Measurements from ENCODE around the gene CCDC92.

The CCDC92 gene

DNA sequence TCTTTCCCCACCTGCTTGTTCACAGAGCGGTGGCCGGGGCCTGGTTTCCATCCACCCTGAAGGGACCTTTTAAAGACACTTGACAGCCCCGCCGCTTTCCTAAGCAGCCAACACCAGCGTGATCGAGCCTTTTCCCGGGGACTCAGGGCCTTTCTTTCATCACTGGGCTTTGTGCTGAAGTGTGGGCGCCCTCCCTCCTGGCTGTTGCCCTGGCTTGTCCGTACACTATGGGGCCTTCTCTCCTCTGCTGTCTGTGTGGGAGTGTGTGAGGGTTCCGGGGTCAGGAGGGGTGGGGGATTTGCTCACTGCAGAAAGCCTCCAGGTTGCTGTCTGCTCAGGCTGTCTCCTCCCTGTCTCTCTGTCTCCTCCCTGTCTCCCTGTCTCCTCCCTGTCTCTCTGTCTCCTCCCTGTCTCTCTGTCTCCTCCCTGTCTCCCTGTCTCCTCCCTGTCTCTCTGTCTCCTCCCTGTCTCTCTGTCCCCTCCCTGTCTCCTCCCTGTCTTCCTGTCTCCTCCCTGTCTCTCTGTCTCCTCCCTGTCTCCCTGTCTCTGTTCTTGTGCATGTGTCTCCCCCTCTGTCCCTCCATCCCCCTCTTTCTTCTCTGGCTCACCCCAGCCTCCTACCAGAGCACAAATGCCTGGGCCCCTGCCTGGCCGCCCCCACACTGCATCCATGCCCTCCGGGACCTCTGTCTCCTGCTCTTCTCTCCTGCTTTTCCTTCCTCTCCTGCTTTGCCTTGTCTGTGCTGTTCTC, 64.7 kb downstream of the CCDC92 start:
- DNase-seq = no peak

DNA sequence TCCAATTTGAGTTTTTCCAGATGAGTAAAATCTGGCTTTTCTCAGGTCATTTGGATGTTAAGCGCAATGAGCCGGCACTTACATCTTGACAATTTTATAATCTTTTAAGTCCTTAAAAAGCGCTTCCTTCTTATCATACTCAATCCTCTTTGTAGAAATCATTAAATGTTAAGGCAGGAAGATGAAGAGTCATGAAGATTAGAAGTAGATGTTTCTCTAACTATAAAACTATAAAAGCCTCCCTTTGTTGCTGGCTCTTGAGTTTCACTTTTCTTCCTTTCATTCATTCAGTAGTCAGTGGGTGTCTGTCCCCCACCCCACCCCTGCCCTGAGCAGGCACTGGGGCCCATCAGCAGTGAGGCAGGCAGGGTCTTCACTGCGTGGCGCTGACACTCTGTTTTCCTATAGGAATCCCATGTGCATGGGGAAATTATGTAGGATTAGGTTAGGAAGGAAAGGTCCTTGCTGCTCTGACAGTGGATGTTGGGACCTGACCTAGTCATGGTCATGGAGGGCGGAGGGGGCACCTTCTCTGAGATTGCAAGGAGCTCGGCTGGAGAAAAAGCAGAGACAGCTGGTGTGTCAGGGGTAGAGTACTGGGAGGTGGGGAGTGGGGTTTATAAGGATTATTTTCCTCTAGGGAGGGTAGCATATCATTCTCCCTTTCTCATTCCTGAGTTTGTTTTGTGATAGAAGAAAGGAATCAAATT, 65.8 kb downstream of the CCDC92 start:
- no peak for DNase-seq

DNA sequence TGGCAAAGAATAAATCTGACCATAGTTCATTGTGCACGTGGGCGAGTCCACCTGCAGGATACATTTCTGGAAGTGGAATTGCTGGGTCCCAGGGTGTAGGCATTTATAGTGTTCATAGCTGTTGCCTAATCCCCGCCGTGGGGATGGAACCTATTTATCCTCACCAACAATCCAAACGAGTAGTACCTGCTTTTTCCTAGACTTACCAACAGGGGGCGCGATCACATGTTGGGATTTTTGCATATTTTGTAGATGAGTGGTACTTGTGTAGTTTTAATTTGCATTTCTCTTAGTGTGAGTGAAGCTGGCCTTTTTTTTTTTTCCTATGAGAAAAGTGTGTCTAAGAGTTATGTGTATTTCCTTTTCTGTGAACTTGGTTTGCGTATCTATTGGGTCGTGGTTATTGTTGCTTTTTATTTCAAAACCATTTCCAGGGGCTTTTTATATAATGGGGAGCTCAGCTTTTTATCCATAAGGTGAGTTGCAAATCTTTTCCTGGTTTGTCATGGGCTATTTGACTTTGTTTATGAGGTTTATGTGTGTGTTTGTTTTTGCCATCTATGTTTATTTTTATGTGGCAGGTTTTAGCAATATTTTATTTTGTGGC, 67.2 kb downstream of the CCDC92 start:
- peak; percentile 11 to 57 (median 35) for DNase-seq

DNA sequence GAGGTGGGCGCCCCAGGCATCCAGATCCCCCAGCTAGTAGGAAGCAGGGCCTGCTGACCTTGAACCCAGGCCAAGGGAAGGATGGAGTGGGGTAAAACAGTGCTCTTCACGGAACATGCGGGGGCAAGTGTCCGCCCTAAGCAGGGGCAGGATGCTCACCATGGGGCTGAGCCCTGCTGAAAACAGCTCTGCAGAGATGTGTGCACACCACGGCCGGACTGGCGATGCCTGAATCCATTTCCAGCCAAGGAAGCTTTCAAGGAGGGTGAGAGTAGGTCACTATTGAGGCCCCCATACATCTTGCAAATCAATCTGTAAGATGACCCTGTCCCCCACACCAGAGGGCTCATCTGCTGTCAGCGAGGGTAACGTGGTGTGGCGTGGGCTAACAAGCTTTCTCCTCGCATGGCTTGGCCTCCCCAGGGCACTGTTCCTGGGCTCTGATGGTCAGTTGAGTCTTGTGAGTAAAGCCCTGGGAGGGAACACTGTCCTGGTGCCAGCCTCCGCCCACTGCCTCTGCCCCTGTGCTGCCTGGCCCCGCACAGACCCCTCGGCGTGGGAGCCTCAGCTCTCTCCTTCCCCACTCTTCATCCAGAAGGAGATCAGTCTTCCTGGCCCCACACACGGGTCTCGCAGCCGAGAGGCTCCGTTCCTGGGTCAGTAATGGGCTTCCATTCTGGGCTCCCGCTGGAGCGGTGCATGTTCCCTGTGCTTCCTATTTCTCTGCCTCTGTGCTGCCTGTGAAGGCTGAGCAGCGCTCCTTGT, 69.1 kb downstream of the CCDC92 start:
- no peak for DNase-seq

DNA sequence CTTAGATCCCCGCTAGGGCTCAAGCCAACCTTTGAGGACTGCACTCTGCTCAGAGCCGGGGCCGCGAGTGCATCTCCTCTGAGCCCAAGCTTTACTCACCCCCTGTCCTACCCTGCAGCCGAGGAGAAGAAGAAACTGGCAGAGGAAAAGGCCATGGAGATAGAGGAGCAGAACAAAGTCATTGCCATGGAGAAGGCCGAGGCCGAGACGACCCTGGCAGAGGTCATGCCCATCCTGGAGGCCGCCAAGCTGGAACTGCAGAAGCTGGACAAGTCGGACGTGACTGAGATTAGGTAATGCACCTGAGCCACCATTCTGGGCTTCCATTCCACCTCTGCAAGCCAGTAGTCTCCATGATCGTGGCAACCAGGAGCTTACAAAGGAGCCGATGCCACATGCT, 69.8 kb downstream of the CCDC92 start:
- DNase-seq = no peak

DNA sequence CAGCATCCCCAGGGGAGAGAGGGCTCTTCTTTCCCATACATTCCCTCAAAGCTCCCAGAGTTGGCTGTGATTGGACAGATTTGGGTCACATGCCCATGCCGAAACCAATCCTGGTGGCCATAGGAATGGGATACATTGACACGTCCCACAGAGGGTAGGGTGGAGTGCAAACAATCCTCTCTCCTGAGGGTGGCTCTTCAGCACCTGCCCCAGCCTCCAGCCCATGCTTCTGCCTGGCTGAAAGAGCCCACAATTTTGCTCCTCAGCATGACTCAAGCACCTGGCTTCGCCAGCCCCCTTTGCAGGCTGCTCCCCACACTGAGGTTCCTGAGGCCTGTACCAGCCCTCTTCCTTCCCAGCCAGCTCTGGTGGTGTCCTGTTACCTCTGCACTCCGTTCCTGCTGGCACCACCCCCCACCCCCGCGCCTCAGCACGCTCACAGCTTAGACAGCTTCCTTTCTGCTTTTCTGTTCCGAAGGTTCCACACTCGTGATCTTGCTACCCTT, 71.7 kb downstream of the CCDC92 start:
- no peak for DNase-seq

DNA sequence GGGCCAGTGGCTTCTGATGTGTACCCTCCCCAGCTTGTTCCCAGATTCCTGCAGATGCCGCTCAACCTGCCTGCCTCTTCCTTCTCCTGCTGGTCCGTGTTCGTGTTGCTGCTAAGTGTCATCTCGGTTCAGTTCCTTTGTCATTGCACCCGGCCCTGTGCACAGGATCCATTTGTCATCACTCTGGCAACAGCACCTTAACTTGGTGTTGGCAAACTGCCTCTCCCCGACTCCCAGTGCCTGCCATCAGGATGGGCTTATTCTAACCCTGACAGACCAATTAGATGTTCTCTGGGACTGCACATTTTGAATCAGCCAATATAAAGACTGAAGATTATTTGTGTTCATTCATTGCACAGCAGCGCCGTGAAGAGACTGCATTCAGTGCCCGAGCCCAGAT, 73.3 kb downstream of the CCDC92 start:
- DNase-seq = no peak

DNA sequence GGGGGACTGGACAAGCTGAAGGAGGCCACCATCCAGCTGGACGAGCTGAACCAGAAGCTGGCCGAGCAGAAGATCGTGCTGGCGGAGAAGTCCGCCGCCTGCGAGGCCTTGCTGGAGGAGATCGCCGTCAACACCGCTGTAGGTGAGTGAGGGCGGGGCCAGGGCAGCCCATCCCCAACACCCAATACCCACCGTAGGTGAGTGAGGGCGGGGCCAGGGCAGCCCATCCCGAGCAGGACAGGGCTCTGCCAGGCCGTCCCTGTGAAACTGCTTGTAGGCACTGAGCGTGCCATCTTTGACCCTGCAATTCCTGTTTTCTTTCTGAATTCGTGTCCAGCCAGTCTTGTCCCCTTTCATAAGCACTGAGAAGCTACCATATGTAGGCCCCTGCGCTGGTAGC, 74.0 kb downstream of the CCDC92 start:
- no peak for DNase-seq

DNA sequence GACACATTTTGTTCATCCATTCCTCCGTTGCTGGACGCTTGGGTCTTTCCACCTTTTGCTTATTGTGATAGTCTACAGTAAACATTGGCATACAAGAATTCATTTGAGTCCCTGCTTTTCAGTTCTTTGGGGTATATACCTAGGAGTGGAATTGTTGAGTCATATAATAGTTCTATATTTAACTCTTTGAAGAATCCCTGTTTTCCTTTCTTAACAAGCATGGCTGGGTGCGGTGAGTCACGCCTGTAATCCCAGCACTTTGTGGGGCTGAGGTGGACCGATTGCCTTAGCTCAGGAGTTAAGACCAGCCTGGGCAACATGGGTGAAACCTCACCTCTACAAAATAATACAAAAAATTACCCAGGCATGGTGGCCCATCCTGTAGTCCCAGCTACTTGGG, 75.4 kb downstream of the CCDC92 start:
- no peak for DNase-seq

DNA sequence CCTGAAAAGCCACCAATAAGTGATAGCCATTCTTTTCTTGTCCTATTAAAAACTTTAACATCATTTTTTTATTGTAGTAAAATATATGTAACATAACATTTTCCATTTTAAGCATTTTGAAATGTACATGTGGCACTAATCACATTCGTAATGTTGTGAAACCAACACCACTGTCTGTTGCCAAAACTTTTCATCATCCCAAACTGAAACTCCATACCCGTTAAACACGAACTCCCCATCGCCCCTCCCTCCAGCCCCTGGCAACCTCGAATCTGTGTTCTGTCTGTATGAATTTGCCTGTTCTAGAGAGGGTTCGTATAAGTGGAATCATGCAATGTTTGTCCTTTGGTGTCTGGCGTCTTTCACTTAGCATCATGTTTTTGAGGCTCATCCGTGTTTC, 75.9 kb downstream of the CCDC92 start:
- DNase-seq = no peak

DNA sequence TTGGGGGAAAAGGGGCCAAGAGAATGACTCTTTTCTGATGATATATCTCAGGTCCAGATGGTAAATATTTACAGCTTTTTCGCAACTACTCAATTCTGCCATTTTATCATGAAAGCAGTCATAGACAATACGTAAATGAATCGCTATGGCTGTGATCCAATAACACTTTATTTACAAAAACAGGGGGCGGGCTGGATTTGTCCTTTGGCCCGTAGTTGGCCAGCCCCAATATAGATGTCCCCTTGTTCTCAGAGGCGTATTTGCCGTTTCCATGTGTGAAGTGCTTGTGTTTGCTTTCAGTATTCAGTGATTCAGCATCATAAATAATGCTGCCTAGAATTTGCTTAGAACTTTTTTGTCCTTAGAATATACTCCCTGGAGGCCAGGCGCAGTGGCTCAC, 77.2 kb downstream of the CCDC92 start:
- no peak for DNase-seq

DNA sequence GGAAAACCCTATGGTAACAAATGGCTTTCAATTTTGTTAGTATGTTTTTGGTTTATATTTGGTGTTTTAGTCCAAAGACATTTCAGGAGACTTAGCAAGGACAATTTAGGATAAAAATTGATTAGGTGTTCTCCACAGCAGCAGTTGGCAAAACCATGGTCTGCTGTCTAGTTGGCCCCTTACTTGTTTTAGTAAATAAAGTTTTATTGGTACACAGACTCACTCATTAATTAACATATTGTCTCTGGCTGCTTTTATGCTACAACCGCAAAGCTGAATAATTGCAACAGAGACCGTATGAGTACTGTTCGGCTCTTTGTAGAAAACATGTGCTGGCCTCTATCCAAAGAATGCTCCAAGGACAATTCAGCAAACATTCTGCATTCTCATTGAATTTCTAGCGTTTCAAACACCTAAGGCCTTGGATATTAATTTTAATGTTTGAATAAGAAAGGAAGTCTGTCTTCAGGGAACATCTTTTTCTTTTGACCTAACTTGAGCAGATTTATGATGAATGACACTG, 77.7 kb downstream of the CCDC92 start:
- no peak for DNase-seq

DNA sequence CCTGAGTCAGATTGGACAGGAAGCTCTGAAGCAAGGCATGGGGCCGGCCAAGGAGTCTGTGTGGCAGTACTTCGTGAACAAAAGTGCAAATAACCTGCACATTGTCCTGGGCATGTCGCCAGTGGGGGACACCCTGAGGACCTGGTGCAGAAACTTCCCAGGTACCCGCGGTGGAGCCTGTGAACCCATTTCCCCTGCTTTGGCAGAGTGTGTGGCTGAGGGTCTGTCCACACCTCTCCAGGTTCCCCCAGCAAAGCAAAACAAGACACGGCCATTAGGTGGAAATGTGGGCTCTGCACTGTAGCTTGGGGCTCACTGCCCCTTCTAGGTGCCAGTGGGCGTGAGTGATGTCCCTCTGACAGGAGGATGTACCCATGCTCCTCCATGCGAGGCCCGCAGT, 79.4 kb downstream of the CCDC92 start:
- no peak for DNase-seq

DNA sequence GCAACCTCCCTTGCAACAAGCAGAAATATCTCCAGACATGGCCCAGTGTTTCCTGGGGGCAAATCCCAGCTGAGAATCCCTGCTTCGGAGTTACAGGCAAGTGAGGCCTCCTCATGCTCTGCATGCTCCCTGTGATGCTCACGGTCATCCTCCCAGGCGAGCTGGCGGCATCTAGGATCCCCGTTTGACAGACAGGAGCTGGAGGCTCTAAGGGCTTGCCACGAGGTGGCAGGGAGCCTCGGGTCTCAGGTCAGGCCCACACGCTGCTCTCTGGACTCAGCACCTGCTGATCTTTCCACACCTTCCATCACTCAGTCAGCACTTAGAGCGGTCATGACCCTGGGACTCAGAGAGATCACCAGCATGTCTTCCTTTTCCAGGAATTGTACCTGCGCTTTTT, 79.8 kb downstream of the CCDC92 start:
- DNase-seq = no peak

DNA sequence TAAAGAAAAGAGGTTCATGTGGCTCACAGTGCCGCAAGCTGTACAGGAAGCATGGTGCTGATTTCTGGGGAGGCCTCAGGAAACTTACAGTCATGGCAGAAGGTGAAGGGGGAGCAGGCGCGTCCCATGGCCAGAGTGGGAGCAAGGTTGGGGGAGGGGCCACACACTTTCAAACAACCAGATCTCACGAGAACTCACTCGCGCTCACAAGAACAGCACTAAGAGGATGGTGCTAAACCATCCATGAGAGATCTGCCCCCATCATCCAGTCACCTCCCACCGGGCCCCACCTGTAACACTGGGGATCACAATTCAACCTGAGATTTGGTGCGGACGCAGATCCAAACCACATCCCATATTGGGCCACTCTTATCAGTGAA, 80.5 kb downstream of the CCDC92 start:
- DNase-seq = no peak

DNA sequence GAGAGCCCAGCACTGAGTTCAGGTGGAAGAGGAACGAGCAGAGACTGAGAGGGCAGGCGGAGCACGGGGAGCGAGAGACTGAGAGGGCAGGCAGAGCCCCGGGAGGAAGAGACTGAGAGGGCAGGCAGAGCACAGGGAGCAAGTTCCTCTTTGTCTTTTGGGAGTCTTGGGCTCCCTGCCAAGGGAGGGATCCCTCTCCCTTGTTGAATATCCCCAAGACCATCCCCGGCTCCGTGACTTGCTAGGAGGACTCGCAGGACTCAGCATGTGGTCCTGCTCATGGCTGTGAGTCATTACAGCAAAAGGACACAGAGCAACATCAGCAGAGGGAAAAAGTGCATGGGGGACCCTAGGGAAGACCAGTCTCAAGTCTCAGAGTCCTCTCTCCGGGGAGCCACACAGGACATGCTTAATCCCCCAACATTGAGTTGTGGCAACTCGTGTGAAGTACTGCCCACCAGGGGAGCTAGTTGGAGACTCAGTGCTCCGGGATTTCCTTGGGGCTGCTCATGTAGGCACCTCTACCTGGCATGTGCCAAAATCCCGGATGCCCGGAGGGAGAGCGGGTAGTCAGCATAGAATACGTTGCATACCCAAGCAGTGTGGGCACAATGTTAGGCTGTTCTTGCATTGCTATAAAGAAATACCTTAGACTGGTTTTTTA, 81.0 kb downstream of the CCDC92 start:
- no peak for DNase-seq

DNA sequence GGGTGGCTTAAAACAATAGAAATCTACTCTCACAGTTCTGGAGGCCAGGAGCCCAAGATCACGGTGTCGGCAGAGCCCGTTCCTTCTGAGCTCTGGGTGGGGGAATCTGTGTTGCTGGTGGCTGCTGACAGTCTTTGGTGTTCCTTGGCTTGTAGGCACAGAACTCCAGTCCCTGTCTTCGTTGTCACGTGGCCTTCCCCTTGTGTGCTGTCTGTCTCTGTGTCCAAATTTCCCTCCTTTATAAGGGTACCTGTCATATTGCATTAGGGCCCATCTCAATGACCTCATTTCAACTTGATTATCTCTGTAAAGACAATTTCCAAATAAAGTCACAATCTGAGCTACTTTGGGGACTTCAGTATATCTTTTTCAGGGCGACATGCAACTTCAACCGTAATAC, 81.6 kb downstream of the CCDC92 start:
- no peak for DNase-seq

DNA sequence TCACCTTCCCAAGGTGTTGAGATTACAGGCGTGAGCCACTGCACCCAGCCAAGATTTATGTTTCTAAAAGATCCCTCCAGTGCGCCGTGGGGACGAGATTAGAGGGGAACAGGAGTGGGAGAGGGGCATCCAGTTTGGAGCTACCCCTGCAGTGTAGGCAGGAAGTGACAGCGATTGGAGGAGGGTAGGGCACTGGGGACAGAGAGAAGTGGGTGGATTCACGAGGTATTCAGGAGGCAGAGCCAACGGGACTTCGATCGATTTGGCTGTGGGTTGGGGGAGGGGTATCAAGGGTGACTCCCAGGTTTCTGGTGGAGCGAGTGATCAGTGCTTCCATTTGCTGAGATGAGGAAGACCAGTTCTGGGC, 82.1 kb downstream of the CCDC92 start:
- DNase-seq = no peak

DNA sequence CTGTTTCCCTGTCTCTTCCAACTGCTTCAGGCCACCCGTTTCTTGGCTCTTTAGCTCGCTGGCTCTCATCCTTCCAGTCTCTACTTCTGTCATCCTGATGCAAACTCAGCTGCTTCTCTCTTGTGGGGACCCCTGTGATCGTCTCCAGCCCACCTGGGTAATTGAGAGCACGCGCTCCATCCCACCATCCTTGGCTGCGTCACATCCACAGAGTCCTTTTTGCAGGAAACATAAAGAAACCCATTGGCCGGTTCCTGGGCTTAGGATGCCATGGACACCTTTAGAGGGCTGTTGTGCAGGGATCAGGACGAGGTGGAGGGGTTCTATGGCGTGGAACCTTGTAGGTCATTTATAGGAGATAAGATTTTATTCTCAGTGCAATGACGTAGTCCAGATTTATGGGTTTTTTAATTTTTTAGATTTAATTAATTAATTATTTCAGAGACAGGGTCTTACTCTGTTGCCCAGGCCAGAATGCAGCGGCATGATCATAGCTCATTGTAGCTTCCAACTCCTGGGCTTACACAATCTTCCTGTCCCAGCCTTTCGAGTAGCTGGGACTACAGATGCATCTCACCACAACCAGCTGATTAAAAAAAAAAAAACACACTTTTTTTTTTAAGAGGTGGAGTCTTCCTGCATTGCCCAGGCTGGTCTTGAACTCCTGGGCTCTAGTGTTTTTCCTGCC, 82.6 kb downstream of the CCDC92 start:
- DNase-seq = no peak

DNA sequence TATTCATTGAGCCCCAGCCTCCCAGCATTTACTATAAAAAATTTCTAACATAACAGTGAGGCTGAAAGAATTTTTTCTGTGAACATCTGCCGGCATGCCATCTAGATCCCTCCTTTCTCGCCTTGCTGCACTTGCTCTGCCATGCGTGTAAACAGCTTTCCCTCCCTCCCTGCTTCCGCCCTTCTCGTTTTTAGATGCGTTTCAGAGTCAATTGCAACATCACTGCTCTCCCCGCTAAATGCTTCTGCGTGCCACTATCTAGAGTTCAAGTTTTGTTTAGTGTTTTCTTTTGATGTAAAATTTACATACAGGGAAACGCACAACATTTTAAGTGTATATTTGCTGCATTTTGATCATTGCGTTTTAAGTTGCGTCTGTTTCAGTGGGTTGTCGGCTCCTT, 83.6 kb downstream of the CCDC92 start:
- no peak for DNase-seq

DNA sequence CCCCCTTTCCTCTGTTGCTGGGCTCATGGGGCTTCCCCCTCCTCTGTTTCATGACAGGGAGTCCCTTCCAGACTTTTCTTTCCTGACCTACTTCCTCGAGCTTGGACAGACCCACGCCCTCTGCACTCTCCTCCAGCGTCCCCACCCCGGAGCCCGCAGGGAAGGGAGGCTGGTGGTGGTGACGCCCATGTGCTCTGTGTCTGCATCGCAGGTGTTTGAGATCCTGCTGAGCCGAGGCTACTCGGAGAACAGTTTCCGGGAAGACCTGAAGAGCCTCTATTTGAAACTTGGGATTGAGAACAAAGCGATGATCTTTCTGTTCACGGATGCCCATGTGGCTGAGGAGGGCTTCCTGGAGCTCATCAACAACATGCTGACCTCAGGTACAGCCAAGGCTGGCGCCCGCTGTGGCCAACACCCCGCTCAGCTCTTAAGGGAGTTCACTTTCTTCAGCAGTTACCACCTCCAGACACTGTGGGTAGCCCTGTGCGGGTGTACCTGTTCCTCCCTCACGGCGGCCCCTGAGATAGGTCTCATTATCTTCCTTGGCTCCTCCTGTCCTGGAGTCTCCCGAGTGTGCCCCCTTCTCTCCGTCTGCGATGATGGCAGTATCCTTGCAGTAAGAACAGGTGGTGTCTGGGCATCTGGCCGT, 85.6 kb downstream of the CCDC92 start:
- DNase-seq = no peak

DNA sequence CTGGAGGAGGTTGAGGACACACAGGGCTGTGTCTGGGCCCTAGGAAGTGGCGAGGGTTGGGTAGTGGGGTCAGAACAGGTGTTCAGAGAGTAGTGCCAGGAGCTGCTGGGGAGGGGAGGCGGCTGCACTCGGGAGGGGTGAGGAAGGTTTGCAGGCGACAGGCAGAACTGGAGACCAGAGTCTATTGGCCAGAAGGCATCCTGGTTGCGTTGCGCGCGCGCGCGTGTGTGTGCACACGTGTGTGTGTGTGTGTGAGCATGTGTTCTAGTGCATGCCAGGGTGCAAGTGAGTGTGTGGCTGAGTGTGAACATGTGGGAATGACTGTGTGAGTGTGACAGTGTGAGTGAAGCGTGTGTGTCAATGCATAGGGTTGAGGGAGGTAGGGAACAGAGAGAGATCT, 86.4 kb downstream of the CCDC92 start:
- no peak for DNase-seq

Data from activated CD4-positive, CD25-positive, alpha-beta regulatory T cell (primary cell).